Stimulated activated CD8-positive, alpha-beta memory T cell treated with anti-CD3 and anti-CD28 coated beads, Interleukin-7, amount 100 ng/mL, for 1 hour (primary cell): ENCODE measurements around the gene ECSIT.

ENCODE experiments used
- DNase-seq, 2 donors: peaks; one replicate each; pipeline ENCODE4 v3.0.0-alpha.2; 2020; ENCODE audit warnings: low read depth in 2 of 2

The ECSIT gene

DNA sequence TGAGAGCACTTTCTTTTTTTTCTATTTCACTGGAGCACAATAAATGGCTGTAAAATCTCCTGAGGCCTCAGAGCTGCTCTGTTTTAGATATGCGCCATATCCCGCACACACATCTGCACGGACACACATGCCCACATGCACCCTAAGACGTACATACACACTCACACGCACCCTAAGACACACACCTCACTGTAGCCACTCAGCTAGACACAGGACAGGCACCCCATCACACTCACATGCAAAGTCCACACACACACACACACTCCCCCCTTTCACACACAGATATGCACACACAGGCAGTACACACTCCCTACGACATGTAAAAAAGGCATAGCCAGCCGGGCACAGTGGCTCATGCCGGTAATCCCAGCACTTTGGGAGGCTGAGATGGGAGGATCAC is 21.3 kb upstream of the ECSIT start:
- no peak for DNase-seq

- DNase-seq = no peak
These were observed 20.5 kb upstream of the ECSIT start for GRCh38 chr19:11549386-11549953.

GRCh38 chr19:11547929-11548700 is 19.2 kb upstream of the ECSIT start:
- no peak for DNase-seq

DNA sequence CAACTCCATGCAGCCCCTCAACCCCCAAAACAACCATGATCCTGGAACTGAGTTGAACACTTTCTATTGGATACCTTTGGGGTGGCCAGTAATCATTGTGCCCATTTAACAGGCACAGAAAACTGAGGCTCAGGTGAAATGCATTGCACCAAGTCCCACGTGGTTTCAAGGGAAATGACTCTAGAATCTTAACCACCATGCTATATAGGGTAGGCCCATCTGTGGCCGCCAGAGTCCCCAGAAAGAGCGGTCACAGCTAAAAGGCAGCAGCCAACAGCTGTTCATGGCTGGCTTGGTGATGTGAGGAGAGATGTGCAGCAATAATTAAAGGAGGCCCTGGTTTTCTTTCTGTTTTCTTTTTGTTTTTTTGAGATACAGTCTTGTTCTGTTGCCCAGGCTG is 12.3 kb upstream of the ECSIT start:
- no peak for DNase-seq

DNA sequence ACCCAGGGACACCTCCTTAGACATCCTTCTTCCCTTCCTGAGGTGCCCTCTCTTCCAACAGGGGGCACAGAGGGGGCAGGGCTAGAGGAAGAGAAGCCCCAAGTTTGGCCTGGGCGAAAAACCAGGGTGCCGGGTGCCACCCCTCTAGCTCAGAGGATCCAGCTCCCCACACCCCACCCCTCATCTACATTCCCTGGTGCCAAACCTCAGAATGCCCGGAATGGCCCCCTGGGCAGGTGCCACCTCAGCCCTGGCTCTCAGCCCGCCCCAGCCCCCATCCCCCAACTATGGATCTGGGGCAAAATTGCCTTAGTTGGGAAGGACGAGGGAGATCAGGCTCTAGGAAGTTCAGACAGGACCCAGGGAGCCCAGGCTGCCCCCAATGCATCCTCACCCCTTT is 11.7 kb upstream of the ECSIT start:
- no peak for DNase-seq

GRCh38 chr19:11539495-11540365 is 10.8 kb upstream of the ECSIT start:
- no peak for DNase-seq

- no peak for DNase-seq
These were observed 9.5 kb upstream of the ECSIT start, which contains the start of gene CNN1 for GRCh38 chr19:11538232-11539036. CNN1 (plus strand) TSS chr19:11538851; CDS start chr19:11538928, 77 bp downstream.

DNA sequence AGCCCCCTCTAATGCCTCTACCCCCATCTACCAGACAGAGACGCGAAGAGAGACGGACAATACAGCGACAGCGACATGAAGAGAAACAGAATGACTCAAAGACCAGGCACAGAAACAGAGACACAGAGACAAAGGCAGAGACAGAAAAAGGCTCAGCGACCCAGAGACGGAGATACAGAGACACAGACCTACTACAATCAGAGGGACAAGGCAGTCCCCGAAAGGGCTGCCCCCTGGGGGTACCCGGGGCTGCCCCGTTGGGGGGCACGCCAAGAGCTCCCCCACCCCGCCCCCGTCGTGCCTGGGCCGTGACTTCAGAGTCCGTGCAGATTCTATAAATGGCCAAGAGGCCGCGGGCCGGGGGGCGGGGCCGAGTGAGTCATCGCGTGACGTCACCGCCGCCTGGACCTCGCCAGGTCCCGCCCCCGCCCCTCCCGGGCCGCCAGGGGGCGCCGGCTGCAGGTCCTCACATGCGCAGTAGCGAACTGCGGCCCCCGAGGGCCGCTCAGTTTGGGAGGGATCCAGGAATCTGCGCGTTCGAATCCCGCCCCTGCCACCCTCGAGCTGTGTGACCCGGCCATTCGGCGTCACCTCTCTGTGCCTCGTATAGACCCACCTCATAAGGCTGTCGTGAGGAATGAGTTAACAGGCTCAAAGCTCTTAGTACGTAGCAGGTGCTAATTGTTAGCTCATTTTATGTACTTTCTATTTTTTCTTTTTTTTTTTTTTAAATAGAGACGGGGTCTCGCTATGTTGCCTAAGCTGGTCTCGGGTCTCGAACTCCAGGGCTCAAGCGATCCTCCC is 7.1 kb upstream of the ECSIT start:
- peak; percentile 62 to 68 for DNase-seq

- DNase-seq = no peak
These were observed 6.0 kb upstream of the ECSIT start for GRCh38 chr19:11534948-11535347.

- no peak for DNase-seq
These were observed 5.6 kb upstream of the ECSIT start for GRCh38 chr19:11534538-11534937.

DNA sequence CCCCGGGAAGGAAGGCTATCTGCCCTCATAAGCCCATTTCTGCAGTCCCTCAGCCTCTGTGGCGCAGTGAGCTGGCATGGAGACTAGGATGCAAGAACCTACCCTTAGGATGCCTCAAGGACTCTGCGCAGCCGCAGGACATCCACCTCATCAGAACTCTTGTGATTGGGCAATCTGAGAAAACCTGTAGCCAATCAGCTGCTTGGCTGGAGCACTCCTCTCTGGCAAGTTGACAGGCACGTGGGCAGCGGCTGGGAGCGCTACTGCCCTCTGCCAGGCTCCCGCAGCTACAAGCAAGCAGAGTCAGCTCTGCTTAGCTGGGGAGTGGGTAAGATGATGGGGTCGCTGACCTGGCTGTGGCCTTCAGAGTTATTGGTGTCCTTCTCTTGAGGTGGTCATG is 1.5 kb upstream of the ECSIT start:
- no peak for DNase-seq

DNA sequence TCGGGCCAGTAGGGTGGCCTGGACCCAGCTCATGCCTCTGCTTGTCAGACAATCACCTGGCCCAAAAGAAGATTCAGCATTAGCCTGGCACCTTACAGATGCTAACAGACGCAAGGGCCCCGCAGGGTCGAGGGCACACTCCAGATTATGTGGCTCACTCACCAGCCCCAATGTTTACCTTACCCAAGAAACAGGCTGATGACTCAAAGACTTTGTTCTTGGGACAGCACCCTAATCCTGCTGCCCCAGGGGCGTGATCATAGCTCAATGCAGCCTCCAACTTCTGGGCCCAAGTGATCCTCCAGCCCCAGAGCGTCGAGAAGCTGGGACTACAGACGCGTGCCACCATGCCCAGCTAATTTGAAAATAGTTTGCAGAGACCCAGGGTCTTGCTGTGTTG is 9.8 kb downstream of the ECSIT start:
- no peak for DNase-seq

- no peak for DNase-seq
These were observed 15.0 kb downstream of the ECSIT start for GRCh38 chr19:11513946-11514345.

GRCh38 chr19:11510444-11510843 is 18.5 kb downstream of the ECSIT start:
- no peak for DNase-seq

- no peak for DNase-seq
These were observed 21.4 kb downstream of the ECSIT start for GRCh38 chr19:11507370-11508078.

GRCh38 chr19:11506967-11507366 is 22.0 kb downstream of the ECSIT start:
- DNase-seq = no peak

GRCh38 chr19:11506101-11506555 is 22.8 kb downstream of the ECSIT start:
- no peak for DNase-seq

DNA sequence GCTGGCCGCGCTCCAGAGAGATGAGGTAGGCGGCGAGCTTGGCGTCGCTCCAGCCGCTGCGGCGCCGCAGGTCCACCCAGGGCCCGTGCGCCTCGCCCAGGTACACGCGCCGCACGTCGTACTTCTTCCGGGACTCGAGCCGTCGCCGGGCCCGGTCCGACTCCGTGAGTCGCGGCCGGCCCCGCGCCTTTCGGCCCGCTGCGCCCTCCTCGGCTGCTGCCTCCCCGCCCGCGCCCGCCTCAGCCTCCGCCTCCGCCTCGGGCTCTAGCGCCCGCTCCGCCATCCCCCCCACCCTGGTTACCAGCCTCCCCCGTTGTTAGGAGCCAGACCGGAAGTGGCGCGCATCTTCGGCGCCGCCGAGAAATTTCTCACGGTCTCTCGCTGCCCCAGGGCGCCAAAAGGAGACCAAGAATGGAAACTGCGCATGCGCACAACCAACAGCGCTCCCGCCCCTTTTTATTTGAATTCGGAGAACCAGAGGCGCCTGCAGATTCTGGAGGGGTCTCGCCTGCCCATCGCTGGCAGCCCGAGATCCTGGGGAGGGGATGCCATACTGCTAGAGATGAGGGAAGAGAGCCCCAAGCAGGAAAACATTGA is 23.3 kb downstream of the ECSIT start, which contains the start of gene ZNF653:
Gene ZNF653 (minus strand): TSS at position 336 of the 597 bp plus-strand sequence. CDS start 53 bp downstream, at position 283.
- peak; percentile 90 to 94 for DNase-seq

DNA sequence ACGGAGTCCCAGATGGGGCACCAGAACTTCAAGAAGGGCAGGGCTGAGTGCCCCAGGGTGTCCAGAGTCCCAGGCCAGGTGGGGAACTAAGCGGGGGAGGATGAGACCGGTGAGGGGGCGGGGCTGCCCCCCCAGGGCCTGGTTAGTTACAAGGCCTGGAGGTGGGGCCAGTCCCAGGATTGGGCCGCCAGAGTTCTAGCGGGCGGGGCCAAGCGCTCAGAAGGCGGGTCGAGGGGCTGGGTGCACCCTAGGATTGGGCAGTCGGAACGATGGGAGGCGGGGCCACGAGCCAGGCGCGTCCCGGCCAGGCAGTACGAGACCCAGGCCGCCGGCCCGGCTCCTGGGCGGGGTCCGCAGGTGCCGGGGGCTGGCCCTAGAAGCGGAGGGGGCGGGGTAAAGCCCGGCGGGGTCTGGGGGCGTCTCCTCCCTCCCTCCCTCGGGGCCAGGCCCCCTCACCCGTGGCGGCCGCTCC is 23.9 kb downstream of the ECSIT start:
- DNase-seq = peak; percentile 90 to 92
